NCI-H82 (cell line): ENCODE data around the gene SPPL2A.

ENCODE experiments used
- DNase-seq: peaks from one replicate; lab custom pipeline; 2025; lab: John Stamatoyannopoulos, UW

The SPPL2A gene

DNA sequence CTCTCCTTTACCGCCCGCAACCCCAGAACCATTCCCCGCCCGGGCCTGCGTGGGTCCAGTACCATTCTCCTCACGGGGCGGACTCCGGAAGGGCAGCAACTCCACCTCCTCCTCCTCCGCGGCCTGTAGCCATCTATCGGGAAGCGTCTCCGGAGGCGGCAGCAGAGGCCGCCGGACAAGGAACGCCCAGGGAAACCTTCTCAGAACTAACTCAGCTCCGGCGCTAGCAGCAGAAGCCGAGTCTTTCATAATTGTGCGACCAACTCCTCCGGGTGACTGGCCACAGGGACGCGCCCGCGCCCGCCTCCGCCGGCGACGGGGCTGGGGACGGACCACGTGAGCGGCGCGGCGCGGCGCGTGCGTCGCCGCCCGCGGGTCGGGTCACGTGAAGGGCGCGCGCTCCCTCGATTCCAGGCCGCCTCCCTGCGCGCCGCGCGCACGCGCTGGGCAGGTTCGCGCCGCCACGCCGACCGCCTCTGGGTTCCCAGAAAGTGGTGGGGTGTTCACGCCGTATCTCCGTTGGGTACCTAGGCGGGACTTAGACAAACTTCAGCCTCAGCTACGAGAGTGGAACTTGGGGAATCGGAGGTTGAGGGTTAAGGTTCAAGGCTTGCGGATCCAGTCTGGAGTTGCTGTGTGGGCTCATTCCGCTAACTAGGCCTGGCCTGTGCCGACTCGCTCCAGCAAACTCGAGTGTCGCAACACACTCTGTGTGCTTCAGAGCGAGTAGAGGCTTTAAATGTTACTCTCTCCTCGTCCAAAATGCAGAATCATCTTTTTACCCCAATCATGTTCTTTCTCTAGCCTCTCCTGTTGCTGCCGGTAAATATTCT, 78.8 kb downstream of the SPPL2A start, which contains the start of gene TRPM7:
Gene TRPM7, minus strand, starts transcription at position 329 of the 833 bp plus-strand sequence. Its CDS starts 264 bp downstream, at position 65.
- peak; percentile 88 for DNase-seq

DNA sequence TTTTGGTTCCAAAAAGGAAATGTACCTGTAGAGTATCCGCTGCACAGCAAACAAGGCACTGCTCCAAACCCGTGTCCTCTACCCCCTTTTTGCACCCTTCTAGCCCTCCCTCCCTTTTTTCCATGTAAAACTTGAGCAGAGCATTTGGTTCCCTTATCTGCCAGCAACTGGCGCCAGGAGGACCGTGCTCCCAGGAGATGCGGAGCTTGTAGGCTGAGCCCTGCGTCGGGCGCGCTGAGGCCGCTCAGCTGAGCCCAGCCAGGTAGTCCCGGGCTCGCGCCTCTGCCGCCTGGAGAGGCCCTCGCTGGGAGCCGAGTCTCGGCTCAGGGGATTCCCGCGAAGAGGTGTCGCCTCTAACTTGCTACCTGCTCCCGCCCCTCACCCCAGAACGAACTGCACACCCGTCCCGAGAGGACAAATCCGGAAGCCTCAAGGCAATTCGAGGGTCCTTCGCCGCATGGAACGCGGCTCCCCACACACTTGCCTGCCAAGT, 79.5 kb downstream of the SPPL2A start:
- DNase-seq = peak; percentile 79

DNA sequence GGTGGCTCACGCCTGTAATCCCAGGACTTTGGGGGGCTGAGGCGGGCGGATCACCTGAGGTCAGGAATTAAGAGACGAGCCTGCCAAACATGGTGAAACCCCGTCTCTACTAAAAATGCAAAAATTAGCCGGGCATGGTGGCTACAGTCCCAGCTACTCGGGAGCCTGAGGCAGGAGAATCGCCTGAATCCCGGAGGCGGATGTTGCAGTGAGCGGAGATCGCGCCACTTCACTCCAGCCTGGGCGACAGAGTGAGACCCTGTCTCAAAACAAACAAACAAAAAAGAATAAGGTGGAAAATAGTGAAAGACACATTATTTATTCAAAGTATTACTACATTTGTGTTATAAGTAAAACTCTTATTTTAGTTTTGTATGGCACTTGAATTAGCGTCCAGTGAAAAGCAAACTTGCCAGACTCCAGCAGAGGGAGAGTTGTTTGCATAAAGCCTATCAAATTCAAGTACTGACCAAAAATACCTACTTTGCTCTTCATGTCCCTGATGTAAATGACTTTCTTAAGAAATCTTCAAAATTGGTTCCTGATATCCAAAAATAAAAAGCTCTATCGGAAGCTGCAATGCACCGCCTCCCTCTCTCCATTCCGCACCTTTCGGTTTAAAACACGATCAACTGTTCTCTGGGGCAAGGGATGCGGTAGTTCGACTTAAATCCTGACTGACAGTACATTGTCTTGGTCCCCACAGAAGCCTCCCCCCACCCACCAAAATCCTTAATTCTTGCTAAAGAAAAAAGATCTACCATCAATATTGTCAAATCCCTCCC, 80.1 kb downstream of the SPPL2A start:
- DNase-seq = peak; percentile 56

DNA sequence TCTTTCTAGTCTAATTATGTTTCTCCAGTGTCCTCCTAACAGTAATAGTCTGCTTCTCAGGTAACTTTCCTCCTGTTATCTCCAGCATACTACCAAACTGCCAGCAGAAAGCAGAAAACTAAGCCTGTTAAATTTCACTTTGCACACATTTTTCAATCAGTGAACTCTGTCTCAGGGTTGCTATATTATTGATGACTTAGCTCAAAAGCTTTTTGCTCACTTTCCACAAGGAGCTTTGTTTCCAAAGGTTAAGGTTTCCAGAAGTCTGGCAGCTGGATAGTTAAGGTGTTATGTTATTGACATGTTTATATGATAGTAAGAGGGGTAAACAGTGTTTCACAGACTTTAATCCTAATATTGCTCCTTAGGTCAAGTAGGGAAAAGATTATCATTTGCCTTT, 84.0 kb downstream of the SPPL2A start:
- no peak for DNase-seq

DNA sequence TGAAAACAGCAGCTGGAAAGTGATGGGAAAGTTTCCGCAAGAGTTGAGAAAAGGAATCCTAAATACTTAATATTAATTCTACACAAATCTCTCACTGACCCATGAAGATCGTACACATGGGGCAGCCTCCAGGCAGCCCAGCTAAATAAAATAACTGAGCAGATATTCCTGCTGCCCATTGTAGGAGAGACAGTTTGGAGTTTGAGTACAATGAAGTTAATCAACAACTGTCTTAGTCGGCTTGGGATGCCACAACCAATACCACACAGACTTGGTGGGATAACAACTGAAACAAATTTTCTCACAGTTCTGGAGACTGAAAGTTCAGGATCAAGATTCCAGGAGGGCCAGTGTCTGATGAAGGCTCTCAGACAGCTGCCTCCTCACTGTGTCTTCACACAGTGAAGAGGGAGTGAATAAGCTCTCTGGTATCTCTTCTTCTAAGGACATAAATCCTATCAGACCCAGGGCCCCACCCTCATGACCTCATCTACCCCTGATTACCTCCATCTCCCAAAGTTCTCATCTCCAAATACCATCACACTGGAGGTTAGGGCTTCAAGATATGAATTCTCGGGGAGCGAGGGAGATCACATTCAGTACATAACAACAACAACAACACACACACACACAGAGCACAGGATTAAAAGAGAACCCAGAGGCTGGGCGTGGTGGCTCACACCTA, 88.6 kb downstream of the SPPL2A start:
- DNase-seq = peak; percentile 65

DNA sequence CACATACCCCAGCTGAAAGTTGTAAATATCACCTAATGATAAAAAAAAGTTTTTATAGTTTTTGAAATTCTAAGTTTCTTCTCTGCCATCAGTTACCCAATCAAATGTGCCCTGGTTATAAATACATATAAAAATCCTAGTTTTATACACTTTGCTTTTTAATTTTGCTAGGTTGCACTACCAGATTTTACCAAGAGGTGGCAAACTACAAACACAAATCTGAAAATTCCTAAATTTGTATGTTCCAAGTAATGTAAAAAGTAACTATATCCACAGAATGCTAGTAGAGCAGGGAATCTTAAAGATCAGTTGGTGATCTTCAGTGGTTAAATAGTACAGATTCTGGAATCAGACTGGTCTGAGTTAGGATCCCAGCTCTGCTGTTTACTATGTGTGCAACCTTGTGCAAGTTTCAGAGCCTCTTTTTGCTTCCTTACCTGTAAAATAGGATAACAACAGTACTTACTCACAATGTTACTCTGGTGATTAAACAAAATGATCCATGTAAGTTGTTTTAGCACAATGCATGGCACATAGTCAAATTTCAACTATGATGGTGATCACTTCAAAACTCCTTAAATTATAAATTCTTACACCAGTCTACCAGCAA, 89.9 kb downstream of the SPPL2A start:
- no peak for DNase-seq

DNA sequence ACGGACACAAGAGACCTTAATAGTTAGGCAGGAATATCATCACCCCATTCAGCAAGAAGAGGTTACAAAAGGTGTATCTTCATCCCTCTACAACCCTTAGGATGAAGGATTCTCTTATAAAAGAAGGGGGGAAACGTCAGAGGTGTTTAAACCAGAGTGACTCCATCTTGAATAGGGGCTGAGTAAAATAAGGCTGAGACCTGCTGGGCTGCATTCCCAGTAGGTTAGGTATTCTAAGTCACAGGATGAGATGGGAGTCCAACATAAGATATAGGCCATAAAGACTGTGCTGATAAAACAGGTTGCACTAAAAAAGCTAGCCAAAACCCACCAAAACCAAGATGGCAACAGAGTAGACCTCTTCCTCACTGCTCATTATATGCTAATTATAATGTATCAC, 95.4 kb downstream of the SPPL2A start:
- no peak for DNase-seq

DNA sequence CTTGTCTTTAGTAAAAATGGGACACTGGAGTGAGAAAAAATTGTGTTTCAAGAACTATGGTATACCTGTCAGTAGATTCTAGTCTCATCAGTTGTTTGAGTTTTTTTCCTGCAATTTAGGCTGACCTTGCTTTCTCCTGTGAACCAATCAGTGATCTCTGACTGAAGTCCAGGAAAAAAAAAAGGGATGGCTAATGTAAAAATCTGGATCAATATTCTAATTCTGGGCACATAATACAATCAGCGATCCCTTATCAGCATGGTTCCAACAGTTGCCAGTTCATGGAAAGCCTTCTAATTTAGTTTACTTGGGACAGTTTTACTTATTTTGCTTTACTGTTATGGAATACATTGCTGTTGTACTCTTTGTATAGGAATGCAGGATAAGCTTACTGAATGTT, 95.9 kb downstream of the SPPL2A start:
- no peak for DNase-seq

DNA sequence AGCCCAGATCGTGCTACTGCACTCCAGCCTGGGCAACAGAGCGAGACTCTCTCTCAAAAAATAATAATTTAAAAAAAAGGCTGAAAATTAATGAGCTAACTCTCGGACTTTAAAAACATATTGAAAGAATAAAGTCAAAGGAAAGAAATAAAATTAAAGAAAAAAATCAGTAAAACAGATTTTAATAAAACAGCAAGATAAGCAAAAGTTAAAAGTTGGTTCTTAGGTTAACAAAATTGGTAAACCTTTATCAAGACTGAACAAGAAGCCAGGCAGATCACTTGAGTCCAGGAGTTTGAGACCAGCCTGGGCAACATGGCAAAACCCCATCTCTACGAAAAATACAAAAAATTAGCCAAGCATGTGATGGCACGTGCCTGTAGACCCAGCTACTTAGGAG, 99.6 kb downstream of the SPPL2A start:
- DNase-seq = no peak

DNA sequence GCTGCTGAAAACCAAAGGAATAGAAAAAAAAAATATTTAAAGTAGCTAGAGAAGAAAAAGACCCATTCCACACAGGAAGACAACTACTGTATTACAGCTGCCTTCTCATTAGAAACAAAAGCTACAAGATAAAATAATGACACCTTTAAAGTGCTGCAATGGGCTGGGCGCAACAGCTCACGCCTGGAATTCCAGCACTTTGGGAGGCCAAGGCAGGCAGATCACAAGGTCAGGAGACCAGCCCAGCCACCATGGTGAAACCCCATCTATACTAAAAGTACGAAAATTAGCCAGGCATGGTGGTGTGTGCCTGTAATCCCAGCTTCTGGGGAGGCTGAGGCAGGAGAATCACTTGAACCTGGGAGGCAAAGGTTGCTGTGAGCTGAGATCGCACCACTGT, 110.0 kb downstream of the SPPL2A start:
- no peak for DNase-seq

DNA sequence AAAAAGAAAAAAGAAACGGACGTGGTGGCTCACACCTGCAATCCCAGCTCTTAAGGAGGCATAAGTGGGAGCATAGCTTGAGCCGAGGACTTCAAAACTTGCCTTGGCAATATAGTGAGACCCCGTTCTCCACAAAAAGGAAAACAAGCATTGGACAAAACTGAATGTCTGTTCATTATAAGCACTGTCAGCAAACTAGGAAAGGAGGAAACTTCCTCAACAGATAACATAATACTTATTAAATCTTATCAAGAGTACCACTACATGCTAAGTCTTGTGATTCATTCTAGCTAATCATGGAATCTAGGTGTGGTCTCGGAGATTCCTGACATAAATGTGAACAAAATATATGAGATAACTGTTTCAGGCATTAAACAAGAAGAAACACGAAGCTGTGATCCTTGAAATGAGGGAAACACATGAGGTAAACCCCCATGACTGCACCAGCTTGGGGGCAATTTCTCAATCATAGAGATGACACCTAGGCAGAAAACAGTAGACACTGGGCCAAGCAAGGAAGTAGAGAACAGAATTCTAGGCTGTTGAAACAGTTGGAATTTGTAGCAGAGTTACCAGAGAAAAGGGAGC, 112.3 kb downstream of the SPPL2A start:
- no peak for DNase-seq

DNA sequence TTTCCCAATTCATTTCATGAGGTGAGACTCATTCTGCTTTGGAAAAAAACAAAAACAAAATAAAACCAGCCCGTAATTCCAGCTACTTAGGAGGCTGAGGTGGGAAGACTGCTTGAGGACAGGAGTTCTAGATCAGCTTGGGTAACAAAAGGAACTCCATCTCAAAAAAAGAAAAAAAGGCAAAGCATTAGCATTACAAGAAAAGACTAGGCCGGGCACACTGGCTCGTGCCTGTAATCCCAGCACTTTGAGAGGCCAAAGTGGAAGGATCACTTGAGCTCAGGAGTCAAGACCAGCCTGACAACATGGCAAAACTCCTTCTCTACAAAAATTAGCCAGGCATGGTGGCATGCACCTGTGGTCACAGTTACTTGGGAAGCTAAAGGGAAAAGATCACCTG, 112.8 kb downstream of the SPPL2A start:
- DNase-seq = no peak
